ENCODE measurements around the gene HTR6.
A peak's percentile ranks its signal among the peaks of the same experiment; 100 is the strongest.

Gene HTR6

DNA sequence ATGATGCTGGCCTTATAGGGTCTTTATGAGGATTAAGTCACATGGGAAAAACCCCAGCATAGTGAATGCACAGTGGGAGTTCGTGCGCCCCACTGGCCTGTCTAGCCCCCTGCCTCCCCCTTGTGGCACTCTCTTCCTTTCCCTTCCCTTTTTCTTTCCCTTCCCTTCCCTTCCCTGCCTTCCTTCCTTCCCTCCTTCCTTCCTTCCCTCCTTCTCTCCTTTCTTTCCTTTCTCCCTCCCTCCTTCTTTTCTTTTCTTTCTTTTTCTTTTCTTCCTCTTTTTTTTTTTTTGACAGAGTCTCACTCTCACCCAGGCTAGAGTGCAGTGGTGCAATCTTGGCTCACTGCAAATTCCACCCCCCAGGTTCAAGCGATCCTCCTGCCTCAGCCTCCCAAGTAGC, 38.6 kb downstream of the HTR6 start:
- DNase-seq (ENCODE audit: low read depth), result no peak
- no peak overlapping the region for H3K4me3 ChIP-seq (ENCODE audit: low read depth, low read length)
- TF ChIP-seq, protein P1, sequence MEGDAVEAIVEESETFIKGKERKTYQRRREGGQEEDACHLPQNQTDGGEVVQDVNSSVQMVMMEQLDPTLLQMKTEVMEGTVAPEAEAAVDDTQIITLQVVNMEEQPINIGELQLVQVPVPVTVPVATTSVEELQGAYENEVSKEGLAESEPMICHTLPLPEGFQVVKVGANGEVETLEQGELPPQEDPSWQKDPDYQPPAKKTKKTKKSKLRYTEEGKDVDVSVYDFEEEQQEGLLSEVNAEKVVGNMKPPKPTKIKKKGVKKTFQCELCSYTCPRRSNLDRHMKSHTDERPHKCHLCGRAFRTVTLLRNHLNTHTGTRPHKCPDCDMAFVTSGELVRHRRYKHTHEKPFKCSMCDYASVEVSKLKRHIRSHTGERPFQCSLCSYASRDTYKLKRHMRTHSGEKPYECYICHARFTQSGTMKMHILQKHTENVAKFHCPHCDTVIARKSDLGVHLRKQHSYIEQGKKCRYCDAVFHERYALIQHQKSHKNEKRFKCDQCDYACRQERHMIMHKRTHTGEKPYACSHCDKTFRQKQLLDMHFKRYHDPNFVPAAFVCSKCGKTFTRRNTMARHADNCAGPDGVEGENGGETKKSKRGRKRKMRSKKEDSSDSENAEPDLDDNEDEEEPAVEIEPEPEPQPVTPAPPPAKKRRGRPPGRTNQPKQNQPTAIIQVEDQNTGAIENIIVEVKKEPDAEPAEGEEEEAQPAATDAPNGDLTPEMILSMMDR (IDR thresholded peaks at IDR 0.05; ENCODE audit: insufficient read depth, low read depth, low read length, missing control alignments), result no peak

DNA sequence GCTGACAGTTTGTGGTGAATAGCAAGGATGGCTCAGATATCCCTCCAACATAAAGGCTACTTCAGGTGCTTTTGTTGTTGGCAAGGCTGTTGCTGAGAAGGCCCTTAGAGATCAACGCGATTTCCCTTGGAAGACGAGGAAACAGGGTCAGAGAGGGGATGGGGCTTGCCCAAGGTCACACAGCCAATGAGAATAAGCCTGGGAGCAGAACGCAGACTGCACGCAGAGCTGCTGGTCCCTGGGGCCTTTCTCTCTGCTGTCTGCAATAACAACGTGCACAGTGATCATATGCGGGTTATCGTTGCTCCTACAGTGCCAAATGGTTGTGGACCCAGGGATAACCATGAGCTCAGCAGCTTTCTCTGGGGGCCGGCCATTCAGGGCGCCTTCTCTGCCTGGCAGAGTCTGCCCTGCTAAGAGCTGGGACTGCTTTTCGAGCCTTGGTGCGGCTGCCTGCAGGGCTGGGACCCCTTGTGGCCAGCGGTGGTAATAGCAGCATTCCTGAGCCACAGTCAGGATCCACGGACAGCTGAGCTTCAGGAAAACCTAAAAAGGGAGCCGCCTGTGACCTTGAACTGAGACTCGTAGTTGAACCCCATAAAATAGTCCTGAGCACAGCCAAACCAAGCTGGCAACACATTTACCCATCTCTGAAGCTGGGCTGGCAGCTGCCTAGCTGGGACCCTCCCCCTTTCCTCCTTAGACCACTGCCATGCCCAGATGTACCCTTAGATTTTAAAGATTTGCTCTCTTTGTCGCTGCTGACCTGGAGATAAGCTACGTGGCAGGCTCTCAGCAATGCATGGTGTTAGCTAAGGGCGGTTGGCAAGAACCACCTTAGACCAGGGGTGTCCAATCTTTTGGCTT, 39.8 kb downstream of the HTR6 start:
- no peak overlapping the region for H3K4me3 ChIP-seq (ENCODE audit: low read depth, low read length)
- TF ChIP-seq, protein P1 (IDR thresholded peaks at IDR 0.05; ENCODE audit: insufficient read depth, low read depth, low read length, missing control alignments), result peak; percentile 96
- peak; percentile 78 for DNase-seq (ENCODE audit: low read depth)

DNA sequence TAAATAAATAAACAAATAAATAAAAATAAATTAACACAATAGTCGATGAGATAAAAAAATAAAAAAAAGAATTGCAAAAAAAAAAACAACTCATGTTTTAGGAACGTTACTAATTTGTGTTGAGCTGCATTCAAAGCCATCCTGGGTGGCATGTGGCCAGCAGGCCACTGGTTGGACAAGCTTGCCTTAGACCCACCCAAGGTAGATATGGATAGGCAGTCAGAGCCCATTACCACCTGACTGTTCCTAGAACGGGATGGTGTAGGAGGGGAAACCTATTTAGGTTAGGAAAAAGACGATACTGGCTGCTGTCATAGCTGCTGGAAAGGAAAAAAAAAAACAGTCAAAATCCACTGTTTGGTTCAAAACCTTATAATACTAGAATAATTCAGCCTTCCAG, 40.8 kb downstream of the HTR6 start:
- TF ChIP-seq, protein P1 (IDR thresholded peaks at IDR 0.05; ENCODE audit: insufficient read depth, low read depth, low read length, missing control alignments), result no peak

DNA sequence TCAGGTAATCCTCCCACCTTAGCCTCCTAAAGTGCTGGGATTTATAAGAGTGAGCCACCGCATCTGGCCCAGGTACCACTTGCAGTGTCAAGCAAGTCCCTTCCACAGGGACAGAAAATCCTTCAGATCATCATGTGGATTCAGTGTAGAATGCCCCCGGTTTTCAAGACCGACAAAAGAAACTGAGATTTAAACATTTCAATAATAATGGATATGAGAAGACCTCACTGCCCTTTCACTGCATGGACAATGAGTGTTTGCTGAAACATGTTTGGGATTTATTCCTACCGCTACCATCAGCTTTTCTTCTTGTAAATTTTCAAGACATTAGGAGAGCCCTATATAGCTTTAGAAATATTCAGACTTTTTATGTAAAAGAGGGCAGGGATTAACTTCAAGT, 41.5 kb downstream of the HTR6 start:
- no peak overlapping the region for H3K4me3 ChIP-seq (ENCODE audit: low read depth, low read length)
- no peak for DNase-seq (ENCODE audit: low read depth)
- TF ChIP-seq, protein P1 (IDR thresholded peaks at IDR 0.05; ENCODE audit: insufficient read depth, low read depth, low read length, missing control alignments), result no peak

More for the DNA sequence above, 40.8 kb downstream of the HTR6 start:
- DNase-seq (ENCODE audit: low read depth), result no peak
- H3K4me3 ChIP-seq (ENCODE audit: low read depth, low read length), result no peak overlapping the region

DNA sequence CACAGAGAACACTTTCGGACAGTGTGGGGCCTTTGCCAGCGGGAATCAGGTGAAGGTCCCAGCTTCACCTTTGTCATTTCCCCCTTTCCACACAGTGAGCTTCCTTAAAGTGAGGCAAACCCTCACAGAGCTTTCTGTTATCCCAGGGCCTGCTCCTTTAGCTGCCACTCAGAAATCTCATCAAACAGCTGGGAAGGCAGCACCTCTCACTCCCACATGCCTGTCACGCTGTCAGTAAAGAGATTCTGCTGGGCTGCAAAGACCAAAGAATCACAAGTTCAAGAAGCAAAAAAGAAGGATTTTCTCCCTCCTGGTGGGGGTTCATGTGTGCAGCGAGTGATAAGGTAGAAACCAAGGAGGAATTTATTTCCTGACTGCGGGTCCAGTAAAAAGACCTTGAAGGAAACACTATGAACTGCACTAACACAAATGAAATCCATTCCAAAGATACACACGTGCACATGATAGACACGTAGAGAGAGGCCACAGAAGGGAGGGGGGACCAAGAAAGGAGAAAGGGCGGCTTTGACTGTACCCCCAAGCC, 44.0 kb downstream of the HTR6 start:
- H3K4me3 ChIP-seq (ENCODE audit: low read depth, low read length), result no peak overlapping the region
- TF ChIP-seq, protein P1 (IDR thresholded peaks at IDR 0.05; ENCODE audit: insufficient read depth, low read depth, low read length, missing control alignments), result no peak
- DNase-seq (ENCODE audit: low read depth), result no peak

DNA sequence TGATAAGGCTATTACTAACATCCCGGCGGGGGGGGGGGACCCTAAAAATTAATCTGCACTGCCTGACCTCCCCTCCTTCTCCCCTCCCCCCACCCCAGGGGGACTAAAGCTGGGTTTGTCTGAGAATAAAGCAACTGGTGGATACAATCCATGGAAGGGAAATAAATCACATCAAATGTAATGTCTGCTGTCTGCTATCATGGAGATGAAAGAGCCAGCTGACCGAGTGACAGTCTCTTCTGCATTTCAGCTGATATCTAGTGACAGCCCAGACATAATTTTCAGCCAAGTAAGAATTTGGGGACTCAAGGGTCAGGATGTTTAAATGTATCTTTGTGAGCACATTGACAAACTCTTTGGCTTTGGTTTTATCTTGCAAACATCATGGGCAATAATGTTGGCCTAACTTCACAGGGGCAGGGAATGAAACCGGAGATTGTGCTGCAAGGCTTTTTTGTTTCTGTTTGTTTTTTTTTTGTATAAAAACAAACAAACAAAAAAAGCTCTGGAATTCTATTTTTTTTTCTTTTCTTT, 44.7 kb downstream of the HTR6 start:
- H3K4me3 ChIP-seq (ENCODE audit: low read depth, low read length), result no peak overlapping the region
- no peak for DNase-seq (ENCODE audit: low read depth)
- TF ChIP-seq, protein P1 (IDR thresholded peaks at IDR 0.05; ENCODE audit: insufficient read depth, low read depth, low read length, missing control alignments), result no peak

All from GM12865 (cell line).